SK-N-MC (cell line): ENCODE measurements around the gene SLCO2B1.

ENCODE experiments used
- EZH2 ChIP-seq: fragments of 200-600 bp; sonication (generic); IDR thresholded peaks from one replicate; pipeline ENCODE4 v1.6.1; 2017; ENCODE audit warnings: antibody characterized with exemption
- FOXP2 ChIP-seq: optimal IDR thresholded peaks from 2 replicates; pipeline ENCODE3; 2011; ENCODE audit warnings: mild to moderate bottlenecking, moderate library complexity; ENCODE audit not compliant: insufficient read depth; ENCODE audit errors: extremely low read length, control extremely low read depth
- POLR2AphosphoS5 ChIP-seq: IDR thresholded peaks from 2 replicates; pipeline ENCODE4 v1.6.1; 2012; ENCODE audit warnings: mild to moderate bottlenecking, low read depth, low read length, borderline replicate concordance

DNA sequence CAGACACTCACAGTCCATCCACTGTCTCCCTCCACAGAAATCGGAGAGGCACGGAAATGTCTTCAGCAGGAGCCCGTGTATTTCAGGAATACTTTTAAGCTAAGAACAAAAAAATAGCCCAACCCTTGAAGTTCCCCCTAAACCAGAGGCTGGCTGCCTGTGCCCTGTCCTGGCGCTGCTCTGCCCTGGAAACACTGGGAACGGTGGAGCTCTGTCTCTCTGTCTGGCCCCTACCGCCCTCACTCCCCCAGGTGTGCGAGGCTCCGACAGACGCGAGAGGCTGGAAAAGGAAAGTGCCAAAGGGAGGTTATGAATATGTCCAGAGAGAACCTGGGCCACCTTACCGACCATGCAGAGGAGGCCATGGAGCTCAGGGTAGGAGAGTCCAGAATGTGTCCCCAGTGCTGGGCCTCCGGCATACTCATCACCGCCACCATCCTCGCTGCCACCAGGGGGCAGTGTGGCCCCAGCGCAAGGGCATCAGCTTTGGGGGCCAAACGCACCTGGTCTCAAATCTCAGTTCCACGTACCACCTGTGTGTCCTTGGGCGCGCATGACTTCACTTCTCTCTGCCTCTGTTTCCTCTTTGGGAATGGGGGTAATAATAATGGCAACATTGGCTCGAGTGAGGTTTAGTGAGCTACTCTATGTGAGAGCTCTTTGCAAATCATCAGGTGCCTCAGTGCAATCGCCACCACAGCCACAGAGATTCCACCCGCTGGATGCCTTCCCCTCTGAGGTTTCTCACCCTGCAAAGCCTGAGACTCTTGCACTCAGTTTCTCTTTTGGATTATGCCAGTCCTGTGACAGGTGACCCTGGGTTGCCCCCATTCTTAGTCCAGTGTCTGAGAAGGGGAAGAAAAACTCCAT, 10.4 kb upstream of the SLCO2B1 start:
- TF ChIP-seq POLR2AphosphoS5: no peak
- TF ChIP-seq EZH2: no peak
- no peak for TF ChIP-seq FOXP2
